ENCODE data around the gene TTC31. TPM values are rescaled to one million over a fixed set of nuclear protein-coding genes. Genes with fewer than 3 reads are reported as not detected.
"Not testable (repeated sequence)": the region's sequence is repeated elsewhere in the genome, so short reads cannot be mapped to it uniquely, and the experiment has no call there.

TTC31 gene
- total RNA-seq, 1 experiment from 2014 or later: 38.7 TPM

- in situ Hi-C loops (cut with HindIII; ENCODE audit: low pct_unique_long_range_greater_than_20kb, low sequenced_read_pairs): no loop called here
- intact Hi-C loops (cut with micrococcal nuclease; ENCODE audit: unreplicated experiment): loop anchor here (2.0 to 5.0 kb wide), 2 partner anchors 49 to 105 kb away; no protein-coding TSS in a partner anchor
- Histone ChIP-seq H3K4me1 (ENCODE audit: control insufficient read depth, insufficient read depth, low read length) (peaks cover 16% of the 10 kb centered on the region), H3K36me3 (ENCODE audit: control insufficient read depth, insufficient read depth, low read length) (peaks cover 3% of the 10 kb centered on the region; the same call in 1 of the 2 replicates), H3K9me3 (ENCODE audit: control insufficient read depth, insufficient read depth, low read depth, low read length) (no peaks in the 10 kb centered on the region), H3K27me3 (ENCODE audit: control insufficient read depth, insufficient read depth, low read length) (no peaks in the 10 kb centered on the region), H3K4me3 (ENCODE audit: low read depth in 2 of 2, low read length in 2 of 2) (peak overlapping the region; percentile 84 to 99), H3K27ac (ENCODE audit: low read length) (peak overlapping the region; percentile 99)
- ChIA-PET POLR2A (no interaction called here), CTCF (interaction anchor here (0.6 to 2.3 kb wide), 4 partner anchors 9 to 106 kb away, joined by 5 to 9 read pairs (median 6); partner anchors contain the start of gene MRPL53)
- ATAC-seq: peak; percentile 72
- TSS peak; percentile 90 for BruUV-seq (replicated peaks)
- DNase-seq (ENCODE audit: low read depth, low spot score): no peak
- TF ChIP-seq POLR2AphosphoS5 (IDR thresholded peaks at IDR 0.05; ENCODE audit: low read depth, low read length): no peak
Measured at GRCh38 chr2:74481961-74482800, 700 bp upstream of the TTC31 start.

GRCh38 chr2:74483675-74484164 lies 839 bp downstream of the TTC31 start:
- H3K27me3 ChIP-seq (ENCODE audit: control insufficient read depth, insufficient read depth, low read length); H3K36me3 ChIP-seq (ENCODE audit: control insufficient read depth, insufficient read depth, low read length); ATAC-seq; H3K9me3 ChIP-seq (ENCODE audit: control insufficient read depth, insufficient read depth, low read depth, low read length); DNase-seq (ENCODE audit: low read depth, low spot score); POLR2A ChIA-PET; in situ Hi-C loops (cut with HindIII; ENCODE audit: low pct_unique_long_range_greater_than_20kb, low sequenced_read_pairs); BruUV-seq (replicated peaks): not testable (repeated sequence)
- peaks cover 16% of the 10 kb centered on the region for H3K4me1 ChIP-seq (ENCODE audit: control insufficient read depth, insufficient read depth, low read length)
- CTCF ChIA-PET: interaction anchor here (0.6 to 2.3 kb wide), 4 partner anchors 11 to 104 kb away, joined by 4 to 9 read pairs (median 6); partner anchors contain the start of gene MRPL53
- intact Hi-C loops (cut with micrococcal nuclease; ENCODE audit: unreplicated experiment): loop anchor here (2.0 to 5.0 kb wide), 2 partner anchors 47 to 104 kb away; no protein-coding TSS in a partner anchor
- H3K27ac ChIP-seq (ENCODE audit: low read length): peak overlapping the region; percentile 99
- peak overlapping the region; percentile 84 to 99 for H3K4me3 ChIP-seq (ENCODE audit: low read depth in 2 of 2, low read length in 2 of 2)

- no peak for DNase-seq (ENCODE audit: low read depth, low spot score)
- no peak overlapping the region for H3K4me3 ChIP-seq (ENCODE audit: low read depth in 2 of 2, low read length in 2 of 2)
- POLR2A ChIA-PET: interaction anchor here (0.7 kb wide), 1 partner anchor 15 kb away, joined by 8 read pairs; no protein-coding TSS in a partner anchor
- CTCF ChIA-PET: no interaction called here
- H3K9me3 ChIP-seq (ENCODE audit: control insufficient read depth, insufficient read depth, low read depth, low read length): no peaks in the 10 kb centered on the region
- ATAC-seq: no peak
- no peaks in the 10 kb centered on the region for H3K27me3 ChIP-seq (ENCODE audit: control insufficient read depth, insufficient read depth, low read length)
- peaks cover 10% of the 10 kb centered on the region for H3K4me1 ChIP-seq (ENCODE audit: control insufficient read depth, insufficient read depth, low read length)
- no peak overlapping the region for H3K27ac ChIP-seq (ENCODE audit: low read length)
- no peaks in the 10 kb centered on the region; the same call in none of the 2 replicates for H3K36me3 ChIP-seq (ENCODE audit: control insufficient read depth, insufficient read depth, low read length)
- in situ Hi-C loops (cut with HindIII; ENCODE audit: low pct_unique_long_range_greater_than_20kb, low sequenced_read_pairs): no loop called here
- BruUV-seq (replicated peaks): no TSS peak
- no peak for TF ChIP-seq SIN3A (IDR thresholded peaks at IDR 0.05; ENCODE audit: borderline replicate concordance, insufficient read depth, low read depth, low read length)
- intact Hi-C loops (cut with micrococcal nuclease; ENCODE audit: unreplicated experiment): no loop called here
Measured at GRCh38 chr2:74486141-74486540, 3.3 kb downstream of the TTC31 start.

GRCh38 chr2:74488643-74489481 lies 6.0 kb downstream of the TTC31 start:
- DNase-seq (ENCODE audit: low read depth, low spot score) (no peak), ATAC-seq (no peak)
- ChIA-PET CTCF (no interaction called here), POLR2A (interaction anchor here (0.8 kb wide), 1 partner anchor 12 kb away, joined by 3 read pairs; no protein-coding TSS in a partner anchor)
- intact Hi-C loops (cut with micrococcal nuclease; ENCODE audit: unreplicated experiment) (no loop called here), in situ Hi-C loops (cut with HindIII; ENCODE audit: low pct_unique_long_range_greater_than_20kb, low sequenced_read_pairs) (no loop called here)
- no peaks in the 10 kb centered on the region; the same call in none of the 2 replicates for H3K36me3 ChIP-seq (ENCODE audit: control insufficient read depth, insufficient read depth, low read length)
- H3K27ac ChIP-seq (ENCODE audit: low read length): no peak overlapping the region
- H3K4me1 ChIP-seq (ENCODE audit: control insufficient read depth, insufficient read depth, low read length): peaks cover 4% of the 10 kb centered on the region
- H3K4me3 ChIP-seq (ENCODE audit: low read depth in 2 of 2, low read length in 2 of 2): no peak overlapping the region
- H3K9me3 ChIP-seq (ENCODE audit: control insufficient read depth, insufficient read depth, low read depth, low read length): no peaks in the 10 kb centered on the region
- TF ChIP-seq REST (IDR thresholded peaks at IDR 0.05; ENCODE audit: insufficient read depth in 1 of 2, low read depth in 2 of 2, low read length in 1 of 2) (no peak), CTCF (IDR thresholded peaks at IDR 0.05) (no peak), POLR2AphosphoS5 (IDR thresholded peaks at IDR 0.05; ENCODE audit: low read depth, low read length) (no peak), SIN3A (IDR thresholded peaks at IDR 0.05; ENCODE audit: borderline replicate concordance, insufficient read depth, low read depth, low read length) (no peak), TCF7L2 (IDR thresholded peaks at IDR 0.05; ENCODE audit: low read depth, low read length) (no peak)
- no peaks in the 10 kb centered on the region for H3K27me3 ChIP-seq (ENCODE audit: control insufficient read depth, insufficient read depth, low read length)
- BruUV-seq (replicated peaks): no TSS peak

Data from Panc1 (cell line).